CD8-positive, alpha-beta memory T cell (primary cell): Measurements from ENCODE around the gene ZNF473. TPM values are rescaled to one million over a fixed set of nuclear protein-coding genes. Genes with fewer than 3 reads are reported as not detected.
A peak's percentile ranks its signal among the peaks of the same experiment; 100 is the strongest.
"Not testable (repeated sequence)": the region's sequence is repeated elsewhere in the genome, so short reads cannot be mapped to it uniquely, and the experiment has no call there.

Experiments used
- CTCF ChIA-PET: fragments of 350-600 bp; sonication (Branson Sonifier 250); formaldehyde crosslinking; loops from one replicate; lab custom pipeline; 2021; ENCODE audit warnings: antibody characterized with exemption; lab: Charles Lee
- POLR2A ChIA-PET: fragments of 350-600 bp; sonication (Branson Sonifier 250); formaldehyde crosslinking; loops from one replicate; lab custom pipeline; 2021; ENCODE audit warnings: antibody characterized with exemption; lab: Charles Lee
- DNase-seq, 5 donors: peaks; one replicate each; pipeline versions ENCODE4 v3.0.0 to v3.0.0-alpha.2; 2020 to 2022; ENCODE audit warnings: mixed read lengths in 1 of 5
- H3K27ac ChIP-seq: one replicate; pipeline ENCODE4 v1.7.0; 2013; ENCODE audit warnings: low read depth, mild to moderate bottlenecking, low read length, moderate library complexity
- H3K27me3 ChIP-seq: 2 replicates; pipeline ENCODE4 v1.7.0; 2013; ENCODE audit warnings: low read length, mild to moderate bottlenecking; ENCODE audit not compliant: insufficient read depth, poor library complexity, severe bottlenecking
- H3K36me3 ChIP-seq: 2 replicates; pipeline ENCODE4 v1.7.0; 2013; ENCODE audit warnings: mild to moderate bottlenecking, low read length, moderate library complexity; ENCODE audit not compliant: insufficient read depth
- H3K4me1 ChIP-seq: 2 replicates; pipeline ENCODE4 v1.7.0; 2013; ENCODE audit warnings: mild to moderate bottlenecking, low read length, moderate library complexity; ENCODE audit not compliant: insufficient read depth
- H3K4me3 ChIP-seq: 2 replicates; pipeline ENCODE4 v1.7.0; 2013; ENCODE audit warnings: mild to moderate bottlenecking, low read length
- H3K9me3 ChIP-seq: 2 replicates; pipeline ENCODE4 v1.7.0; 2013; ENCODE audit warnings: mild to moderate bottlenecking, low read length
- H3K27ac Mint-ChIP-seq, 8 donors: one replicate each; pipeline ENCODE4 v1.8.0; 2020 to 2021; ENCODE audit warnings: mixed read lengths in 8 of 8, mild to moderate bottlenecking in 6 of 8, inconsistent platforms in 3 of 8, moderate library complexity in 3 of 8
- H3K27me3 Mint-ChIP-seq, 2 donors: one replicate each; pipeline ENCODE4 v1.8.0; 2020 to 2021; ENCODE audit warnings: mixed read lengths in 2 of 2, mild to moderate bottlenecking in 1 of 2, moderate library complexity in 1 of 2
- H3K36me3 Mint-ChIP-seq, 3 donors: one replicate each; pipeline ENCODE4 v1.8.0; 2020 to 2021; ENCODE audit warnings: mixed read lengths in 3 of 3, inconsistent platforms in 1 of 3, mild to moderate bottlenecking in 1 of 3
- H3K4me1 Mint-ChIP-seq, 3 donors: one replicate each; pipeline ENCODE4 v1.8.0; 2020 to 2021; ENCODE audit warnings: mixed read lengths in 3 of 3, inconsistent platforms in 1 of 3, mild to moderate bottlenecking in 1 of 3
- H3K4me3 Mint-ChIP-seq, 7 donors: one replicate each; pipeline ENCODE4 v1.8.0; 2020 to 2021; ENCODE audit warnings: mixed read lengths in 7 of 7, mild to moderate bottlenecking in 6 of 7, moderate library complexity in 4 of 7, inconsistent platforms in 2 of 7
- H3K9me3 Mint-ChIP-seq, 5 donors: one replicate each; pipeline ENCODE4 v1.8.0; 2020 to 2022; ENCODE audit warnings: mixed read lengths in 5 of 5, mild to moderate bottlenecking in 3 of 5, moderate library complexity in 2 of 5, inconsistent platforms in 1 of 5
- polyA plus RNA-seq: library from polyadenylated mRNA; unstranded; fragments of 300-500 nt; fragmentation: Illumina TruSeq; gene quantifications from one replicate; pipeline ENCODE4 v1.2.3, GENCODE V29; 2021
- total RNA-seq, 2 experiments: library from RNA; stranded (reverse); gene quantifications; one replicate each; pipeline ENCODE4 v1.2.3, GENCODE V29; 2021

Gene ZNF473
- total and polyA plus RNA-seq, 3 experiments from 2014 or later, result 4.5 to 9.8 (median 8.5) TPM

DNA sequence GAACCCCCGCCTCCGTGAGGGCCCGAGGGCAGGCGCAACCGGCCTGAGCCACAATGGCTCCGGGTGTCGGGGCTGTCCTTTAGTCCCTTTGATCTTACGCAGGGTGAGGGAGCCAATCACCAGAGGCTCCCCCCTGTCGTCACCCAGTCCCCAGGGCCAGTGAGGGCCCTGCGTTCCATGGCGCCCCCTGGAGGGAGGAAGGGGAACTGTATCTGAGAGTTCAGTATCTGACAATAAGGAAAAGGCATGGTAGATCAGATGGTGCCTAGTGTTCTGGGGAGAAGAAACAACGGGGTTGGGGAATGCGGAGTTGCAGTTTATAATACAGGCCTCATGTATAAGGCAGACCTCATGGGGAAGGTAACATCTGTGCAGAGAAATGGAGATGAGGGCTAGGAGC is 72.1 kb downstream of the ZNF473 start:
- H3K4me1 Mint-ChIP-seq, H3K4me3 ChIP-seq, H3K27me3 Mint-ChIP-seq, H3K9me3 Mint-ChIP-seq, CTCF ChIA-PET, DNase-seq, H3K27me3 ChIP-seq, H3K4me1 ChIP-seq, H3K4me3 Mint-ChIP-seq, H3K36me3 ChIP-seq, H3K27ac ChIP-seq, H3K36me3 Mint-ChIP-seq, H3K9me3 ChIP-seq, H3K27ac Mint-ChIP-seq, POLR2A ChIA-PET: not testable (repeated sequence)

DNA sequence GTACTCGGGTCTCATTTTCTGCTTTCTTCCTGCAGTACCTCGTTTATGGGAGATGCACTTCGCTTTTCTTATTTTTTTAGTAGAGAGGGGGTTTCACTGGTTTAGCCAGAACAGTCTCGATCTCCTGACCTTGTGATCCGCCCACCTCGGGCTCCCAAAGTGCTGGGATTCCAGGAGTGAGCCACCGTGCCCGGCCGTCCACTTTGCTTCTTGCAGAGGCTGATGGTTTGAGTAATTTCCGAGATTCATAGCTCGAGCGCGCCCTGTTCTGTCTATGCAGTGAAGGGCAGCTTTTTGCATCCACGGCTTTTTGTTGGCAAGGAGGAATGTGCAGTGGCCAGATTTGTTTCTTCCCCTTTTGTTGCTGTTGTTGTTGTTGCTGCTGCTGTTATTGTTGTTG is 73.1 kb downstream of the ZNF473 start:
- H3K9me3 ChIP-seq, H3K4me1 Mint-ChIP-seq, CTCF ChIA-PET, H3K36me3 ChIP-seq, H3K36me3 Mint-ChIP-seq, H3K4me1 ChIP-seq, H3K4me3 Mint-ChIP-seq, H3K4me3 ChIP-seq, H3K9me3 Mint-ChIP-seq, H3K27ac Mint-ChIP-seq, POLR2A ChIA-PET, H3K27me3 Mint-ChIP-seq, H3K27ac ChIP-seq, H3K27me3 ChIP-seq: not testable (repeated sequence)
- DNase-seq, result peak in 1 of 5 donors; percentile 11

DNA sequence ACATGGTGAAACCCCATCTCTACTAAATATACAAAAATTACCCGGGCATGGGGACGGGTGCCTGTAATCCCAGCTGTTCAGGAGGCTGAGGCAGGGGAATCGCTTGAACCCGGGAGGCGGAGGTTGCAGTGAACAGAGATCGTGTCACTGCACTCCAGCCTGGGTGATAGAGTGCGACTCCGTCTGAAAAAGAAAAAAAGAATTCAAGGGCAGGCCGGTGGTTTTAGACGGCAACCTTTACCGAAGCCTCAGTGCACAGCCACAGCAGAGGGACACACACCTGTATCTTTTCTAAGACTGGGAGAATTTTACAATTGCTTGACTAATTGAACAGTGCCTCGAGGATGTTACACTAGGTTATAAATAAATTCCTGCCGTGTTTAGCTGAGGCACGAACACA is 73.9 kb downstream of the ZNF473 start:
- H3K27me3 ChIP-seq, H3K36me3 ChIP-seq, CTCF ChIA-PET, POLR2A ChIA-PET, H3K4me1 ChIP-seq, H3K9me3 Mint-ChIP-seq, H3K4me3 Mint-ChIP-seq, H3K27me3 Mint-ChIP-seq, H3K4me1 Mint-ChIP-seq, H3K4me3 ChIP-seq, H3K9me3 ChIP-seq, H3K27ac Mint-ChIP-seq, H3K36me3 Mint-ChIP-seq, DNase-seq, H3K27ac ChIP-seq: not testable (repeated sequence)

GRCh38 chr19:50100946-50101345 is 75.1 kb downstream of the ZNF473 start:
- POLR2A ChIA-PET, H3K4me3 Mint-ChIP-seq, H3K27me3 Mint-ChIP-seq: not testable (repeated sequence)

More at GRCh38 chr19:50100946-50101345, 75.1 kb downstream of the ZNF473 start:
- H3K27ac Mint-ChIP-seq, H3K9me3 Mint-ChIP-seq, H3K4me1 ChIP-seq, CTCF ChIA-PET, H3K4me3 ChIP-seq, H3K36me3 ChIP-seq, H3K27ac ChIP-seq, H3K36me3 Mint-ChIP-seq, H3K9me3 ChIP-seq, DNase-seq, H3K27me3 ChIP-seq, H3K4me1 Mint-ChIP-seq: not testable (repeated sequence)

Other genes with a start within 250 kb of the ZNF473 start
- 10 to 100 TPM; 26.1 to 30.1 TPM for gene FUZ, start 212.7 kb upstream of the ZNF473 start, total RNA-seq
- 4.5 TPM for gene FUZ, start 212.7 kb upstream of the ZNF473 start, polyA plus RNA-seq
- gene MED25, start 207.7 kb upstream of the ZNF473 start, total RNA-seq, result 10 to 100 TPM; 42.3 to 47.2 TPM
- gene MED25, start 207.7 kb upstream of the ZNF473 start, polyA plus RNA-seq, result 23.7 TPM
- 10 to 100 TPM; 91.9 to 93.7 TPM for gene PTOV1, start 174.8 kb upstream of the ZNF473 start, total RNA-seq
- 47.7 TPM for gene PTOV1, start 174.8 kb upstream of the ZNF473 start, polyA plus RNA-seq
- gene PNKP, start 158.4 kb upstream of the ZNF473 start, total RNA-seq, result 10 to 100 TPM; 91.6 to 98.7 TPM
- 28.4 TPM for gene PNKP, start 158.4 kb upstream of the ZNF473 start, polyA plus RNA-seq
- 10 to 100 TPM; 32.8 to 33.6 TPM for gene AKT1S1, start 148.7 kb upstream of the ZNF473 start, total RNA-seq
- gene AKT1S1, start 148.7 kb upstream of the ZNF473 start, polyA plus RNA-seq, result 4.7 TPM
- 10 to 100 TPM; 31.7 to 33.5 TPM for gene TBC1D17, start 148.3 kb upstream of the ZNF473 start, total RNA-seq
- 16.8 TPM for gene TBC1D17, start 148.3 kb upstream of the ZNF473 start, polyA plus RNA-seq
- gene IL4I1, start 129.1 kb upstream of the ZNF473 start, total RNA-seq, result 10 to 100 TPM; 35.6 to 39.1 TPM
- gene IL4I1, start 129.1 kb upstream of the ZNF473 start, polyA plus RNA-seq, result 13.1 TPM
- gene ATF5, start 96.8 kb upstream of the ZNF473 start, total RNA-seq, result 10 to 100 TPM; 57.7 to 59.9 TPM
- 1.7 TPM for gene ATF5, start 96.8 kb upstream of the ZNF473 start, polyA plus RNA-seq
- 100 to 1,000 TPM; 223 to 231 TPM for gene NUP62, start 96.5 kb upstream of the ZNF473 start, total RNA-seq
- 73.7 TPM for gene NUP62, start 96.5 kb upstream of the ZNF473 start, polyA plus RNA-seq
- gene SIGLEC11, start 64.8 kb upstream of the ZNF473 start, total RNA-seq, result not detected
- gene SIGLEC11, start 64.8 kb upstream of the ZNF473 start, polyA plus RNA-seq, result not detected
- 10 to 100 TPM; 62.4 to 66.5 TPM for gene VRK3, start 633 bp upstream of the ZNF473 start, total RNA-seq
- 92.7 TPM for gene VRK3, start 633 bp upstream of the ZNF473 start, polyA plus RNA-seq
- gene IZUMO2, start 137.3 kb downstream of the ZNF473 start, total RNA-seq, result not detected
- gene IZUMO2, start 137.3 kb downstream of the ZNF473 start, polyA plus RNA-seq, result not detected
- gene MYH14, start 177.6 kb downstream of the ZNF473 start, total RNA-seq, result not detected
- gene MYH14, start 177.6 kb downstream of the ZNF473 start, polyA plus RNA-seq, result not detected